NCI-H146 treated with DMSO at 0.1 percent for 48 hours (cell line): ENCODE data around the gene PSPN.
"Not testable (repeated sequence)": the region's sequence is repeated elsewhere in the genome, so short reads cannot be mapped to it uniquely, and the experiment has no call there.

Source experiments
- DNase-seq: peaks from one replicate; lab custom pipeline; 2025; ENCODE audit not compliant: unreplicated experiment; lab: John Stamatoyannopoulos, UW

Gene PSPN

DNA sequence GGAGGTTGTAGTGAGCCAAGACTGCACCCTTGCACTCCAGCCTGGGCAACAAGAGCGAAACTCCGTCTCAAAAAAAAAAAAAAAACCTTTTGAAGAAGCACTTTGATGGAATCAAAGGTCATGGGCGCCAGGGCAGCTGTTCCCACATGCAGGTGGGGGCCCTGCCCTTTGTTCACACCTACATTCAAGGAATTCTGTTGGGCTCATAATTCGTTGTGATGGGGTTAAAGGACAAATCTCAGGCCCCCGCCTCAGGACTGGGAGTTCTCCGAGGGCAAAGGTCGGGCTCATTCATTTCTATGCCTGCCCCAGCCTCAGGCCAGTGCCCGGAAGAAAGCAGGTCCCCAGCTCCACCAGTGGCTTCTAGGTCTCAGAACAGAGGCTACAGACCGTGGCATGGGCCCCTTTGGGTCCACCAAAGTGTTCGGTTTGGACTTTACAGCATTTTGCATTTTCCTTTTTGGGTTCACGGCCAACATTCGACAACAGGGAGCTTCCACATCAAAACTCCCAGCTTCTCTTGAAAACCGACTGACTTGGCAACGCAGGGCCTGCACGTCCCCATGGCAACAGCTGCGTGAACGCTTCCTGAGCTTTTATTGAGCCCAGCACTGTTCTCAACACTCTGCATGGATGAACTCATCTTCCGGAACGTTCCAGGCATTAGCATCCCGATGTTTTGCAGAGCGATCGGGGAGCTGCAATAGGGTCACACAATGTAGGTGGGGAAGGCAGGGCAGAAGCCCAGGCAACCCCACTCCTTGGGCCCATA lies 27.3 kb upstream of the PSPN start:
- DNase-seq = no peak

GRCh38 chr19:6402058-6402457 lies 26.3 kb upstream of the PSPN start:
- no peak for DNase-seq

GRCh38 chr19:6400062-6400944 lies 24.6 kb upstream of the PSPN start:
- DNase-seq = not testable (repeated sequence)

DNA sequence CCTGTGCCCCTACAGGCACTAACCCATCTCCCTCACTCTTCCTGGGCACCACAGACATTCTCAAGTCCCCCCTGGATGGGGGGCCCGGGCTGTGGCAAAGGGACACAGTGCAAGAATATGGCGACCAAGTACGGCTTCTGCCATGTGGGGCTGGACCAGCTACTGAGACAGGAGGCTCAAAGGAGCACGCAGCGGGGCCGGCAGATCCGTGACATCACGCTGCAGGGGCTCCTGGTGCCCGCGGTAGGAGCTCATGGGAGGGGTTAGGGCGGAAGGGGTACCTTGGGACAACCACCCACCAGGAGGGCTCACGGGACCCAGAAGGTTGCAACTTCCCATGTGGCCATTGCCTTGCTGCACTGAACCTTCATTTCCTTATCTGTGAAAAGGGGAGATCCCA lies 20.6 kb upstream of the PSPN start:
- no peak for DNase-seq

GRCh38 chr19:6394831-6395230 lies 19.1 kb upstream of the PSPN start:
- no peak for DNase-seq

DNA sequence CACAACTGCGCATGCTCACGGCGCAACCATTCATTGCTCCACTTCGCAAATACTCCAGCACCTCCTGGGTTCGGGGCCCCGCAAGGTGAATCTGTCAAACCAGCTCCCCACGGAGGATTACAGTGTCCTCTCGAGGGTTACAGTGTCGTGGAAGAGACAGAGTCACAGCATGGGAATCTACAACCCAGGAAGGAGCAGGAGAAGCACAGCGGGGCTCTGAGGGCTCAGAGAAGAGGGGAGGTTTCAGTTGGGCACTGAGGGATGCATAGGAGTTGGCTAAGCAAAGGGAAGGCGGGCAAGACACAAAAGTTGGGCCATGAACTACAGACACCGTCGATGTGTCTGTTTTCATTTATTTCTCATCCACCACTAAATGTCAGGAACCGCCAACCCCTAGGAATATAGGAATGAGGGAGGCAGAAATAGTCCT lies 18.3 kb upstream of the PSPN start:
- no peak for DNase-seq

DNA sequence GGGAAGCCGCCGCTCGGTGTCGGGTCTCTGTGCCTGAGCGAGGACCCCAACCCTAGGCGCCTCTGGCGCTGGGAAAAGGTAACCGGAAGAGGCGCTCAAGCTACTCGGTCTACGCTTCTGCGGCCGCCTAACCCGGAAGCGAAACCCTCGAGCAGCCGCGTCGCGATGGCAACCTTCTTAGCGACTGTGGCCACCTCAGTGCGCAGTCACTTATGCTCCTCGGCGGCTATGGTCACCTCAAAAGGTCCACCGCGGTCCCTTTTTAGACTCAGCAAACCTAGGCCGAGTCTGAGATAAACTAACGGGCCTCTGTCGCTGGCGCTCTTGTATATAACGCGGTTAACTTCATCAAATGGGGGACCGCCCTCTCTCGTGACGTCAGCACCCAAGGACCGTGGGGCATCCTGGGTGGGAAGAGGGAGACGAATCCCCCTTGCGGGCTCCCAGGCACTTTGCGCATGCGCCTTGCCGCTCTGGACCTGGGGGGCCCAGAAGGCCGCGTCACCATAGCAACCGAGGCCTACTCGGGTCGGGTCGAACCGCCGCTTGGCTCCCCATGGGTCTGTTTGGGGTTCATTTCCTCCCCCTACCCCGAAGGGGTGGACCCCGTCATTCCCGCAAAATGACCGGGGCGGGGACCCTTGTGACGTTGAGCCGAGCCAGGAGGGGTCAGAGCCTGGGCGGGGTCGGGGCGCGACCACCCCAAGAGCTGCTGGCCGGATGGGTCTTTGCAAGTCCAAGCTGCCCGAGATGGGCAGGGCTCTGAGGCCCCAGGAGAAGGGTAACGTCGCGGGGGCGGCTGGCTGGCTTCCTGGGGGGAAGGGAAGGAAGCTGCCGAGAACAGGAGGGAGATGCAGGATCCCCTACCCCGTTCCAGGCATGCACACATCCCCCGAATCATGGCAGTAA lies 17.6 kb upstream of the PSPN start, which contains the start of gene GTF2F1:
GTF2F1 (minus strand) TSS at position 91 of the 909 bp plus-strand sequence. CDS start 169 bp downstream, outside the sequence.
- peak; percentile 78 for DNase-seq

DNA sequence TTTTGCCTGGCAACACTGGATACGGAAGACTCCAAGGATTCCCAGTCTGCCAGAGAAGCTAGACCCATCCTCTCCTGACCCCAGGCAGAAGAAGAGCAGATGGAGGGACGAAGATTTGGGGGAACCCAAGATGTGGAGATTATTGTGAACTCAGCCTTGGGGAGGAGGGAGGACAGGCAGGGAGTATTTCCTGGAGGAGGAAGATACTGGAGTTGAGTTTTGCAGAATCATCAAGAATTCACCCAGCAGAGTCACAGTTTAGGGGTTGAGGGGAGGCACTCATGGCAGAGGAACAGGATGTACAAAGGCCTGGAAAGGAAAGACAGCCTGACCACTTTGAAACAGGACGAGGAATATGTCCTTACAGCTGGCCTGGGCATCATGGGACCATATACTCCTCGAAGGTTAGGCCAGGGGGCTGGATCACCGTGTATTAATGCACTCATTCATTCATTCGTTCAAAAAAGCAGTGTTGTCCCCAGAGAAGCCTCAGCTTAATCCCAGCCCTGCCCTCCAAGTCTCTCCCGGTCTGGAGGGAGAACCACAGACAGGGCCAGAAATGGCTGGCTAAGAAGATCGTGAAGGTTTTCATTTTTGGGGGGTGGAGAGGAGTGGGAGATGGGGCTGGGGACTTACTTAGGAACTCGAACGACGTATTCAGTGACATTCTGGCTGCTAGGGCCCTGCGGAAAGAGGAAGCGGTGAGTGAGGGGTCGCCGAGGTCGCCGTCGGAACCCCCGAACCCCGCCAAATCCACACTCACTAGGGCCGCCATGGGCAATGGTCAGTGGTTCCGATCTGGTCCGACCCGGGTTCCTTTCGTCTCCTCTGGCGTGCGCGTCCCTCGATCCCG lies 16.7 kb upstream of the PSPN start:
- no peak for DNase-seq

GRCh38 chr19:6387372-6387771 lies 11.6 kb upstream of the PSPN start:
- DNase-seq = no peak

DNA sequence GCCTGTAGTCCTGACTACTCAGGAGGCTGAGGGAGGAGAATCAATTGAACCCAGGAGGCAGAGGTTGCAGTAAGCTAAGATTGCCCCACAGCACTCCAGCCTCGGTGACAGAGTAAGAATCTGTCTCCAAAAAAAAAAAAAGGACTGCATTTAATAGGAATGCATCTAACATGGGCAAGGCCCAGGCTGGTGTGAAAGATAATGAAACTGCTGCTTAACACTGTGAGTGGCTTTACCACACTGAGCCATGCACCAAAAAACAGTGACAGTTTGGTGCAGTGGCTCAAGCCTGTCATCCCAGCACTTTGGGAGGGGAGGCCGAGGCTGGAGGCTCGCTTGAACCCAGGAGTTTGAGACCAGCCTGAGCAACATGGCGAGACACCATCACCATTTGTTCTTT lies 8.6 kb upstream of the PSPN start:
- no peak for DNase-seq

DNA sequence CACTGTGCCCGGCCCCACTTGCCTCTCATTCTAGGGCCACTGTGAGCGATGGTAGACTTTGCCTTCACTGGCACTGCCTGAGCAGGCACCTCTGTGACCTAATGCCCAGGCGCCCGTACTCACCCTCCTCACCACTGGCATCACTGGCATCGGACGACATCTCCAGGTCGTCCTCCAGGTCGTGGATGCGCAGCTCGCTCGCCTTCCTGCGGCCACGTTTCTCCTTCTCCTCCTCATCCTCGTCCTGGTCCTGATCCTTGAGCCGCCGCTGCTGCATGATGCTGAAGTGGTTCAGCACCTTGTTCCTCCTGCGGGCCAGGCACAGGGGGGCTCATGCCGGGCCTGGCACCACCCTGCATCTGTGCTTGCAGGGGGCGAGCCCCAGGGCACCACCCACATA lies 7.5 kb upstream of the PSPN start:
- no peak for DNase-seq

DNA sequence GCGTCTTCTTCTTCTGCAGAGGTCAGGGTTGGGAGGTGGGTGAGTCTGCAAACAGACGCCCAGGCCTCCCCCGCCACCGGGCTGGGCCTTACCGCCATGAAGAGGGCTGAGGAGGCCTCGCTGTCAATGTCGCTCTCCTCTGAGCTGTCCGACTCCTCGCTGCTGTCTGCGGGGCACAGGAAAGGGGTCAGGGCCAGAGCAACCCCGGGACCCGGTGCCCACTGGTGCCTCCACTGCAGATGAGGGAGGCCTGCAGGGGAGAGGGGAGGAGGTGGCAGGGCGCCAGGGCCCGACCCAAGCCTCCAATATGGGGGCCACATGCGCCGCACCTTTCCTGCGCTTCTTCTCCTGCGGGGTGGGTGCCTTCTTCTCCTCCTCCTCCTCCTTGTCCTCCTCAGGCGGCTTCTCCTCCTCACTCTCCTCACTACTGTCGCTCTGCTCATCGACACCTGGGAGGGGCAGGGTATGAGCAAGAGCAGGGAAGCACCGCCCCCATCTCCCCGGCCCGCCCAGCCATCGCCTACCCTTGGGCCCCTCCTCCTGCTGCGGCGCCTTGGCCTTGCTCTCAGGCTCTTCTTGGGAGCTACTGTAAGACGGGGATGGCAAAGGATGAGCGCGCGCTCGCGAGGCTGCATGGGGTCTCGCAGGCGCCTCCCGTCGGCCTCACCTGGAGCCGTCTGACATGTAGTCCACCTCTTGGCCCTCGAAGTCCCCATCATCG lies 5.5 kb upstream of the PSPN start:
- no peak for DNase-seq

GRCh38 chr19:6379744-6380143 lies 4.0 kb upstream of the PSPN start:
- DNase-seq = no peak

DNA sequence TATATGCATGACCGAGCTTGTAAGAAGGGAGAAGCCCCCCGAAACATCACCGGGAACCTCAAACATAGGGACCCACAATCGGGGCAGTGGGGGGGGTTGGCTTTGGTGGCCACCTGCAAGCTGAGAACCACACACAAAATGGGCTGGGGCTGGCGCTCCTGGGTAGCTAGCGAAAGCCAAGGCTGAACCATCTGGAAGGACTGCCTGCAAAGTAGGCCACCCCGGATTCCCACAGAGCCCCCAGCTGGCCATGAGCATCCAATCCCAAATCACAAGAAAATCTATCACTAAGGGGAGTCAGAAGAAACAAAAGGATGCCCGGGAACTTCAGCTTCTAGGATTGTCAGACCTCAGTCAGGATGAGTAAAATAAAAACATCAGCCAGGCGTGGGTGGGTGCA lies 2.8 kb upstream of the PSPN start:
- DNase-seq = no peak

DNA sequence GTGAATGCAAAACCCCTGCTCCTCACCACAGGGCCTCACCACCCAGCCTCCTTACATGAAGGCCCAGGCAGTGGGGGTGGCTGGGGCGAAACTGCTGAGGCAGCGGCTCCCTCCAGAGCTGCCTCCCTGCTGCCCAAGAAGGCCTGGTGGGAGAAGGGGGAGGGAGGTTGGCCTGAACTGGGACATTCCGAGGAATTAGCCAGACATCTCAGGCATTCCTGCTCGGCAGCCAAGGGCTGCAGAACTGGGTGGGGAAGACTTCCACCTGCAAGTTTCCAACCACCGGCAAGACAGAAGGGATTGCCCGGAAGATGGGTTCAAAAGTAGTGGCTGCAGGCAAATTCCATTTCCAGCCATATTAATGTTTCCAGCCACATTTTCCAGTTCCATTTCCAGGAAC lies 2.3 kb upstream of the PSPN start:
- no peak for DNase-seq

DNA sequence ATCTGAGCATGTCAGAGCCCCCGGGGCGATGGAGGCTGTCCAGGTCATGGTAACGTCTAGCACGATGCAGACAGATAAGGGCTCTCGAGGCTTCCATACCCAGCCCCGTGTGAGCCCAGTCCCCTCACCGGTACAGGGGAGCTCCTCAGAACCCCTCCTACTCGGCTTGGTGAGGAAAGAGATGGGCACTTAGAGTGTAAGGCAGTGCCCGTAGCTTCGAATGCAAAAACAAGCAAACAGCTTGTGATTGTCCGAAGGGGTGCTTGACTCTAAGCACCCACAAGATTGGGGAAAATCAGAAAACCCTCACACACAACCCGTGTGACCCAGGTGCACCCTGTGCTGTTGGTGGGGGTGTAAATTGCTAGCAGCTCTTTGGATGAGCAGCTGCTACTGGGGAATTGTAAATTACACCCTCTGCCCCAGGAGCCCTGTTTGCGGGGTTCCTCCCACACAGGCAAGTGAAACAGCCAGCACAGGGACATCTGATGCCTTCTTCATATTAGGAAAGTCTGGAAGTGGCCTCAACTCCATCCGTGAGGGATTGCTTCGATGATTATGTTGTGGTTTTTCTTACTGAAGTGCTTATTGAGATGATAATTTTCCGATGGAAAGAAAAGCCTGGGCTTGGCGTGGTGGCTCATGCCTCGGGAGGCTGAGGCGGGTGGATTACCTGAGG lies 918 bp upstream of the PSPN start:
- DNase-seq = no peak

GRCh38 chr19:6374711-6375410 lies 872 bp downstream of the PSPN start:
- no peak for DNase-seq

GRCh38 chr19:6374161-6374709 lies 1.5 kb downstream of the PSPN start:
- no peak for DNase-seq
